Cerebellar nuclear complex (tissue), 1 donor: ENCODE data around the gene PCDHB15.
"Not testable (repeated sequence)": the region's sequence is repeated elsewhere in the genome, so short reads cannot be mapped to it uniquely, and the experiment has no call there.

ENCODE experiments used
- DNase-seq, 2 experiments: peaks; one replicate each; lab custom pipeline; 2025; lab: John Stamatoyannopoulos, UW

PCDHB15 gene

GRCh38 chr5:141245250-141245717 lies at the start of gene PCDHB15:
Gene PCDHB15, plus strand, starts transcription at chr5:141245395. Its CDS starts 184 bp downstream, at chr5:141245579.
- peak in 1 of 2 experiments; percentile 11 for DNase-seq

DNA sequence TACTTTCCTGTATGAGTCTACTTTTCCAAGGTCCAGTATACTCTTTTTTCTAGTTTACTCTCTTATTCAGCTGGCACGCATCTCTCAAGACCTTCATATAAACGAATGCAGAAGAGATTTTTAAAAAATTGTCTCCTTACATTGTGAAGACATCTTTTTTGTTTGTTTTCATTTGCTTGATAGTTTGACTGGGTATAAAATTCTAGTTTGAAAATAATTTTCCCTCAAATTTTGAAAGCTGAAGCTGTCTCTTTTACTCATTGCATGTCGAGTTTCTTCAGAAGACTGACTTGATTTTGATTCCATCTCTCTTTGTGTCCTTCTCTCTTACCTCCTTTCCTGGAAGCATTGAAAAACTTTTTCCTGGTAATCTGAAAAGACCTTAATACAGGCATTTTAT lies 48.8 kb upstream of the PCDHB15 start:
- no peak for DNase-seq

- no peak for DNase-seq
These were observed 45.6 kb upstream of the PCDHB15 start, which contains the start of gene PCDHB11 for GRCh38 chr5:141199359-141200235. Gene PCDHB11, plus strand, starts transcription at chr5:141199627. Its CDS starts 148 bp downstream, at chr5:141199775.

DNA sequence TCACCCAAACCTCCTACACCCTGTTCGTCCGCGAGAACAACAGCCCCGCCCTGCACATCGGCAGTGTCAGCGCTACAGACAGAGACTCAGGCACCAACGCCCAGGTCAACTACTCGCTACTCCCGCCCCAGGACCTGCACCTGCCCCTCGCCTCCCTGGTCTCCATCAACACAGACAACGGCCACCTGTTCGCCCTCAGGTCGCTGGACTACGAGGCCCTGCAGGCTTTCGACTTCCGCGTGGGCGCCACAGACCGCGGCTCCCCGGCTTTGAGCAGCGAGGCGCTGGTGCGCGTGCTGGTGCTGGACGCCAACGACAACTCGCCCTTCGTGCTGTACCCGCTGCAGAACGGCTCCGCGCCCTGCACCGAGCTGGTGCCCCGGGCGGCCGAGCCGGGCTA lies 44.1 kb upstream of the PCDHB15 start:
- DNase-seq, result not testable (repeated sequence)

GRCh38 chr5:141201646-141202045 lies 43.5 kb upstream of the PCDHB15 start:
- DNase-seq, result not testable (repeated sequence)

DNA sequence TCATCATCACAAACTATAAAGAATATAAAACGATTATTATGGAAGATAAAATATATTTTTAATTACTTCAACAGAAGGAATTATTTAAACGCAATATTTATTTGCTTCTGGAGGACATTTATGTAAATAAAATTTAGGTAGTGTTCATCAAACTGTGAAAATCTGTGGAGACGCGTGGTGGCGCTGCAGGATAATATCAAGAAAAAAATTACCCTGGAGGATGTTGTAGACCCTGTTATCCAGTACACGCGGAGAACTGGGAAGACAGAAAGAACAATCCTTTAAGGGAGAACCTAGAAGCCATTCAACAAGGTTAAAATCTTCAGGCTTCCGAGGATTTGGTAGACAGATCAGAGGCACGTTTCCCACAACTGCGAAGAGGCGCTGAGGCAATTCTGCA lies 36.7 kb upstream of the PCDHB15 start, which contains the start of gene PCDHB12:
Gene PCDHB12 (plus strand): TSS at position 242 of the 400 bp plus-strand sequence. CDS start 189 bp downstream, outside the sequence.
- no peak for DNase-seq

DNA sequence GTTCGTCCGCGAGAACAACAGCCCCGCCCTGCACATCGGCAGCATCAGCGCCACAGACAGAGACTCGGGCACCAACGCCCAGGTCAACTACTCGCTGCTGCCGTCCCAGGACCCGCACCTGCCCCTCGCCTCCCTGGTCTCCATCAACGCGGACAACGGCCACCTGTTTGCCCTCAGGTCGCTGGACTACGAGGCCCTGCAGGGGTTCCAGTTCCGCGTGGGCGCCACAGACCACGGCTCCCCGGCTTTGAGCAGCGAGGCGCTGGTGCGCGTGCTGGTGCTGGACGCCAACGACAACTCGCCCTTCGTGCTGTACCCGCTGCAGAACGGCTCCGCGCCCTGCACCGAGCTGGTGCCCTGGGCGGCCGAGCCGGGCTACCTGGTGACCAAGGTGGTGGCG lies 34.9 kb upstream of the PCDHB15 start:
- DNase-seq, result not testable (repeated sequence)

DNA sequence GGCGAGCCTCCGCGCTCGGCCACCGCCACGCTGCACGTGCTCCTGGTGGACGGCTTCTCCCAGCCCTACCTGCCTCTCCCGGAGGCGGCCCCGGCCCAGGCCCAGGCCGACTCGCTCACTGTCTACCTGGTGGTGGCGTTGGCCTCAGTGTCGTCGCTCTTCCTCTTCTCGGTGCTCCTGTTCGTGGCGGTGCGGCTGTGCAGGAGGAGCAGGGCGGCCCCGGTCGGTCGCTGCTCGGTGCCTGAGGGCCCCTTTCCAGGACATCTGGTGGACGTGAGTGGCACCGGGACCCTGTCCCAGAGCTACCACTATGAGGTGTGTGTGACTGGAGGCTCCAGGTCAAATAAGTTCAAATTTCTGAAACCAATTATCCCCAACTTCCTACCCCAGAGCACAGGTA lies 34.3 kb upstream of the PCDHB15 start:
- not testable (repeated sequence) for DNase-seq

GRCh38 chr5:141213656-141214339 lies 31.4 kb upstream of the PCDHB15 start, which contains the start of gene PCDHB13:
Gene PCDHB13, plus strand, starts transcription at chr5:141213919. Its CDS starts 205 bp downstream, at chr5:141214124.
- DNase-seq, result not testable (repeated sequence)

DNA sequence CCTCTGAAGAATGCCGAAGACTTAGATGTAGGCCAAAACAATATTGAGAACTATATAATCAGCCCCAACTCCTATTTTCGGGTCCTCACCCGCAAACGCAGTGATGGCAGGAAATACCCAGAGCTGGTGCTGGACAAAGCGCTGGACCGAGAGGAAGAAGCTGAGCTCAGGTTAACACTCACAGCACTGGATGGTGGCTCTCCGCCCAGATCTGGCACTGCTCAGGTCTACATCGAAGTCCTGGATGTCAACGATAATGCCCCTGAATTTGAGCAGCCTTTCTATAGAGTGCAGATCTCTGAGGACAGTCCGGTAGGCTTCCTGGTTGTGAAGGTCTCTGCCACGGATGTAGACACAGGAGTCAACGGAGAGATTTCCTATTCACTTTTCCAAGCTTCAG lies 30.6 kb upstream of the PCDHB15 start:
- not testable (repeated sequence) for DNase-seq

DNA sequence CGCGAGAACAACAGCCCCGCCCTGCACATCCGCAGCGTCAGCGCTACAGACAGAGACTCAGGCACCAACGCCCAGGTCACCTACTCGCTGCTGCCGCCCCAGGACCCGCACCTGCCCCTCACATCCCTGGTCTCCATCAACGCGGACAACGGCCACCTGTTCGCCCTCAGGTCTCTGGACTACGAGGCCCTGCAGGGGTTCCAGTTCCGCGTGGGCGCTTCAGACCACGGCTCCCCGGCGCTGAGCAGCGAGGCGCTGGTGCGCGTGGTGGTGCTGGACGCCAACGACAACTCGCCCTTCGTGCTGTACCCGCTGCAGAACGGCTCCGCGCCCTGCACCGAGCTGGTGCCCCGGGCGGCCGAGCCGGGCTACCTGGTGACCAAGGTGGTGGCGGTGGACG lies 29.7 kb upstream of the PCDHB15 start:
- not testable (repeated sequence) for DNase-seq

GRCh38 chr5:141216035-141216434 lies 29.2 kb upstream of the PCDHB15 start:
- DNase-seq, result not testable (repeated sequence)

DNA sequence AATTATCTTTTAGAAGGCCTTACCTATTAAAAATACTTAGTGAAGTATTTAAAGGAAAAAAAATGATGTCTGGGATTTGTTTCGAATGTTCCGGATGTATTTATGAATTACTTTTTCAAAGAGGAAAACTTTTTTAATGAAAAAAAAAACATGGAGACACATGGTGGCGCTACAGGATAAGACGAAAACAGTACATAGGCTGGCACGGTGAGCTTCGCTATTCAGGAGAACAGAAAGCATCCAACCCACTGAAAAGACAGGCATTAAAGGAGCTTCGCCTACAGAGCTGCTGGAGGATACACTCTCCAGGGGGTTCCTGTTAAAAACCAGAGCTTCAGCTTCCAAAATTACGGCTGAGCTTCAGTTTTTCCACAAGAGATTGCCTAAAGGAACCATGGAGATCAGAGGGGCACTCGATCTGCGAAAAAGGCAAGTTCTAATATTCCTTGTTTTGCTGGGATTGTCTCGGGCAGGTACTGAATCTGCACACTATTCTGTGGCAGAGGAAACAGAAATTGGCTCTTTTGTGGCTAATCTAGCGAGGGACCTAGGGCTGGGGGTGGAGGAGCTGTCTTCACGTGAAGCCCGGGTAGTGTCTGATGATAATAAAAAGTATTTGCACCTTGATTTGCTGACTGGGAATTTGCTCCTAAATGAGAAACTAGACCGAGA lies 21.9 kb upstream of the PCDHB15 start, which contains the start of gene PCDHB14:
Gene PCDHB14 (plus strand): TSS at position 232 of the 672 bp plus-strand sequence. CDS start 163 bp downstream, at position 395.
- no peak for DNase-seq

DNA sequence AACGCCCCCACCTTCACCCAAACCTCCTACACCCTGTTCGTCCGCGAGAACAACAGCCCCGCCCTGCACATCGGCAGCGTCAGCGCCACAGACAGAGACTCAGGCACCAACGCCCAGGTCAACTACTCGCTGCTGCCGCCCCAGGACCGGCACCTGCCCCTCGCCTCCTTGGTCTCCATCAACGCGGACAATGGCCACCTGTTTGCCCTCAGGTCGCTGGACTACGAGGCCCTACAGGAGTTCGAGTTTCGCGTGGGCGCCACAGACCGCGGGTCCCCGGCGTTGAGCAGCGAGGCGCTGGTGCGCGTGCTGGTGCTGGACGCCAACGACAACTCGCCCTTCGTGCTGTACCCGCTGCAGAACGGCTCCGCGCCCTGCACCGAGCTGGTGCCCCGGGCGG lies 20.4 kb upstream of the PCDHB15 start:
- DNase-seq, result not testable (repeated sequence)

DNA sequence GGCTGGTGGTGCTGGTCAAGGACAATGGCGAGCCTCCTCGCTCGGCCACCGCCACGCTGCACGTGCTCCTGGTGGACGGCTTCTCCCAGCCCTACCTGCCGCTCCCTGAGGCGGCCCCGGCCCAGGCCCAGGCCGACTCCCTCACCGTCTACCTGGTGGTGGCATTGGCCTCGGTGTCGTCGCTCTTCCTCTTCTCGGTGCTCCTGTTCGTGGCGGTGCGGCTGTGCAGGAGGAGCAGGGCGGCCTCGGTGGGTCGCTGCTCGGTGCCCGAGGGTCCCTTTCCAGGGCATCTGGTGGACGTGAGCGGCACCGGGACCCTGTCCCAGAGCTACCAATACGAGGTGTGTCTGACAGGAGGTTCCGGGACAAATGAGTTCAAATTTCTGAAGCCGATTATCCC lies 19.8 kb upstream of the PCDHB15 start:
- DNase-seq, result not testable (repeated sequence)

DNA sequence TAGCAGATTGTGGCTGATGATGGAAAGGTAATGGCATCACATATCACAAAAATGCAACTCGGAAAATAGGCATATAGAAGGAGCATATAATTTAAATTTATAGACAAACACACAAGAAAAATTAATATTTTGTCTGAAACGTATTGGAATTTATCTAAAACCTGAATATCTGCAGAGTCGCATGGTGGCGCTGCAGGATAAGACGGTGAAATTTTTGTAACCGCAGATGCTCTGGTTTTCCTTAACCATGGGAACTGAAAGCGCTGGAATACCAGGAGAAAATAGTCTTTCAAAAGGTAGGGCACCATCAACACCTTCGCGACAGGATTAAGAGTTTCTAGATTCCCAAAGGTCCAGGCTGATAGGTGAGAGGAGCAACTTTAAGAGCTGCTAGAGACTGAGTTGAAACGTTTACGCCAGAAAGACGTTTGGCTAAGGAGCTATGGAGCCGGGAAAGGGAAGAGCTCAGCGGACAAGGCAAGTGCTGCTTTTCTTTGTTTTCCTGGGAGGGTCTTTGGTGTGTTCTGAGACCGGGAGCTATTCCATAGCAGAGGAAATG lies 11.0 kb upstream of the PCDHB15 start:
- DNase-seq, result no peak

GRCh38 chr5:141235922-141236321 lies 9.3 kb upstream of the PCDHB15 start:
- DNase-seq, result not testable (repeated sequence)

GRCh38 chr5:141236516-141237313 lies 8.5 kb upstream of the PCDHB15 start:
- no peak for DNase-seq

DNA sequence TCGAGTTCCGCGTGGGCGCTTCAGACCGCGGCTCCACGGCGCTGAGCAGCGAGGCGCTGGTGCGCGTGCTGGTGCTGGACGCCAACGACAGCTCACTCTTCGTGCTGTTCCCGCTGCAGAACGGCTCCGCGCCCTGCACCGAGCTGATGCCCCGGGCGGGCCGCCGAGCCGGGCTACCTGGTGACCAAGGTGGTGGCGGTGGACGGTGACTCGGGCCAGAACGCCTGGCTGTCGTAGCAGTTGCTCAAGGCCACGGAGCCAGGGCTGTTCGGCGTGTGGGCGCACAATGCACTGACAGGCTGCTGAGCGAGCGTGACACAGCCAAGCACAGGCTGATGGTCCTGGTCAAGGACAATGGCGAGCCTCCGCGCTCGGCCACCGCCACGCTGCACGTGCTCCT lies 3.7 kb upstream of the PCDHB15 start:
- no peak for DNase-seq

DNA sequence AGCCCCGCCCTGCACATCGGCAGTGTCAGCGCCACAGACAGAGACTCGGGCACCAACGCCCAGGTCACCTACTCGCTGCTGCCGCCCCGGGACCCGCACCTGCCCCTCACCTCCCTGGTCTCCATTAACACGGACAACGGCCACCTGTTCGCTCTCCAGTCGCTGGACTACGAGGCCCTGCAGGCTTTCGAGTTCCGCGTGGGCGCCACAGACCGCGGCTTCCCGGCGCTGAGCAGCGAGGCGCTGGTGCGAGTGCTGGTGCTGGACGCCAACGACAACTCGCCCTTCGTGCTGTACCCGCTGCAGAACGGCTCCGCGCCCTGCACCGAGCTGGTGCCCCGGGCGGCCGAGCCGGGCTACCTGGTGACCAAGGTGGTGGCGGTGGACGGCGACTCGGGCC lies 1.8 kb downstream of the PCDHB15 start:
- not testable (repeated sequence) for DNase-seq

DNA sequence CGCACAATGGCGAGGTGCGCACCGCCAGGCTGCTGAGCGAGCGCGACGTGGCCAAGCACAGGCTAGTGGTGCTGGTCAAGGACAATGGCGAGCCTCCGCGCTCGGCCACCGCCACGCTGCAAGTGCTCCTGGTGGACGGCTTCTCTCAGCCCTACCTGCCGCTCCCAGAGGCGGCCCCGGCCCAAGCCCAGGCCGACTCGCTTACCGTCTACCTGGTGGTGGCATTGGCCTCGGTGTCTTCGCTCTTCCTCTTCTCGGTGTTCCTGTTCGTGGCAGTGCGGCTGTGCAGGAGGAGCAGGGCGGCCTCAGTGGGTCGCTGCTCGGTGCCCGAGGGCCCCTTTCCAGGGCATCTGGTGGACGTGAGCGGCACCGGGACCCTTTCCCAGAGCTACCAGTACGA lies 2.2 kb downstream of the PCDHB15 start:
- DNase-seq, result not testable (repeated sequence)
